HG03108 (cell line): ENCODE results near the gene CSRNP3.

Experiments used
- ATAC-seq: cut with Tn5 transposase; IDR thresholded peaks from one replicate; pipeline ENCODE4 v1.9.1; 2021; ENCODE audit warnings: moderate library complexity; ENCODE audit not compliant: unreplicated experiment

The CSRNP3 gene

DNA sequence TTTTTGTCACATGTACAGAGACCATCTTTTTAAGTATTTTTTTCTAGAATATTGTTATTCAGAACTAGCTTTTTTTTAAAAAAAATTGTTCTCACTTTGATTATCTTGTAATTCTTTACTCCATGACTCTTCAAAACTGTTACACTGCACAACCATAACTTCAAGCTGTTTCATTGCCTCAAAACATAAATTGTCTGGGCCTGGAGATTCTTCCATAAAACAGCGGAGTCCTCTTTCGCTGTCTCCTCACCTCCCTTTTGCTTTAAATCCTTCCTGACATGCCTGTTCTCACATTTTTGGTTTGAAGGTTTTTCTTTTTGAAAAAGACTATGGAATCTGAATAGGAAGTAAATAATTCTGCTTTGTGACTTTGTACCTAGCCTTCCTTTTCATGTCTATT lies 197.9 kb downstream of the CSRNP3 start:
- no peak for ATAC-seq

DNA sequence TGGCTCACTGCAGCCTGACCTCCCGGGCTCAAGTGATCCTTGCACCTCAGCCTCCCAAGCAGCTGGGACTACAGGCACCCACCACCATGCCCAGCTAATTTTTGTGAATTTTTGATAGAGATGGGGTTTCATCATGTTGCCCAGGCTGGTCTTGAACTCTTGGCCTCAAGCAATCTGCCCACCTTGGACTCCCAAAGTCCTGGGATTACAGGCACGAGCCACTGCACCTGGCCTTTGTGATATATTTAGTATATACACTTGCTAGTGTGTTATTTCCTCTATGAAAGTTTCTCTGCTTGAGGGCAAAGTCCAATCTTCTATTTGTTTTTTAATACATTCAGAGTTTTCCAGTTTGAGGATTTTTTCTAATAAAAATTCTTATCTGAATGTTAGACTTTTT lies 205.3 kb downstream of the CSRNP3 start:
- ATAC-seq, result no peak

DNA sequence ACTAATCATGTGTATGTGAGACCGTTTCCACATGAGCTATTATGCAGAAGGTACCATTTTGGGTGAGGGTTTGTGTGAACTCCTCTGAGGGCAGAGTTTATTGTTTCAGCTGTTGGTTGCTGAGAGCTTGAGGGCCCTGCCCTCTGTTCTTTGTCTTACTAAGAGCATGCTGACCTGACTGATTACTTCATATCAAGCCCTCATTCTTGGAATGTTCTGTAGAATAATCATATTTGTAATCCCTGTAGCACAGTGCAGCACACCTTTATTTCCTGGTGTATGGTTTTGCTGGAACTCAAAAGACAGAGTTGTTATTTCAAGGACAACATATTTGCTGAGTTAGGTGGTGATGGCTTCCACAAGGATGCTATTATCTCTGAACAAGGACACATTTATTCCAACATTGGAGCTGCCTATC lies 206.1 kb downstream of the CSRNP3 start:
- no peak for ATAC-seq

DNA sequence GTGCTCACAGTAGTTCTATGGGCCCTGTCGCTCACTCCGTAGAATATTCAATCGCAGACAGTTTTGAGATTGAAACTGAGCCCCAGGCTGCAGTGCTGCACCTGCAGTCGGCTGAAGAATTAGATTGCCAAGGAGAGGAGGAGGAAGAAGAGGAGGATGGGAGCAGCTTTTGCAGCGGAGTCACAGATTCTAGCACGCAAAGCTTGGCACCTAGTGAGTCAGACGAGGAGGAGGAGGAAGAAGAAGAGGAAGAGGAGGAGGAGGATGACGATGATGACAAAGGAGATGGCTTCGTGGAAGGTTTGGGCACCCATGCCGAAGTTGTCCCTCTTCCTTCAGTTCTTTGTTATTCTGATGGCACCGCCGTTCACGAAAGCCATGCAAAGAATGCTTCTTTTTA lies 209.4 kb downstream of the CSRNP3 start:
- ATAC-seq, result no peak

DNA sequence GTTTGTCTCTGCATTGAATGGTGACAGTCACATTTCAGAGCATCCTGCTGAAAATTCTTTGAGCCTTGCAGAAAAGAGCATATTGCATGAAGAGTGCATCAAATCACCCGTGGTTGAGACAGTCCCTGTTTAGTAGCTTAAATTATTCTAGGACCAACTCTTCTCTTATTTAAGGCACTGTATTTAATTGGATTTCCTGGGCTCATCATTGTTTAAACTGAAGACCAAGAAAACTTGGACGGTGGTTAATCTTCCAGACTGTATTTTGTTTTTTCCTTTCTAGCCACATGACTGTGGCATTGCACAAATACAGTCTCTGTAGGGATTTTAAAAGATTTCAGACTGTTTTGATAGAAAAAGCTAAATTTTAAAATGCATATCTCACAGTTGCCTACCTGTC lies 210.1 kb downstream of the CSRNP3 start:
- no peak for ATAC-seq

DNA sequence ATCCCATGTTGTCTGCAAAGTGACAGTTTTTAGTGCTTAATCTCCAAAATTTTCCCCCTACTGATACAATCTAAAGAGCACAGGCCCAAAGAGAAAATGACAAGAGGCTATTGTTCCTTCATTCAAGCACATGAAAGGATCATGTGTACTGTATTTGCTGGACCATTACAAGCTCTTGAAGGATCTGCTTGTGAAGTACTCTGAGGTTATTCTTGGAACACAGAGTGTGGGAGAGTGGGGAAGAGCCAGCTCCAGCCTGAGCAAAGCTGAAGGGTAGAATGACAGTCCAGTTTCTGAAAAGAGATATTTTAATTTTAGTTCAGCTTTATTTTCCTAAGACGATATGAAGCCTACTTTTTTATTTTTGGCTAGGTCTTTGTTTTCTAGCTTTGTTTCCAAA lies 212.3 kb downstream of the CSRNP3 start:
- ATAC-seq, result no peak

DNA sequence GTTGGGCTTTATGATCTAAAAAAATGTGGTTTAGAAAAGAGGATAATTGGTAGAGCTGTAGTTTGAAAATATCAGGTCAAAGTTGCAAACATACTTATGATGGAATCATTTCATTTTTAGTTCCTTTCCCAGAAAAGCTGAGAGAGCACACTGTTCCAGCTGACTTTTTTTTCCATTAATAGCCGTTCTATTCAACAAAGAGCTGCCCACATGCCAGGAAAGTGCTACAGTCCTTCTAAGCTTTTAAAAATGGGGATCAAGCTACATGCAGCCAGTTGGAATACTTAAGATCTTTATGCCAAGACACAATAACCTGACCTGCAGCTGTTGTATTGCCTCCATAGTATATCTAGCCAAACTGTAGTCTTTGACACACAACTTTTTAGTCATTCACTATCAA lies 213.0 kb downstream of the CSRNP3 start:
- no peak for ATAC-seq

DNA sequence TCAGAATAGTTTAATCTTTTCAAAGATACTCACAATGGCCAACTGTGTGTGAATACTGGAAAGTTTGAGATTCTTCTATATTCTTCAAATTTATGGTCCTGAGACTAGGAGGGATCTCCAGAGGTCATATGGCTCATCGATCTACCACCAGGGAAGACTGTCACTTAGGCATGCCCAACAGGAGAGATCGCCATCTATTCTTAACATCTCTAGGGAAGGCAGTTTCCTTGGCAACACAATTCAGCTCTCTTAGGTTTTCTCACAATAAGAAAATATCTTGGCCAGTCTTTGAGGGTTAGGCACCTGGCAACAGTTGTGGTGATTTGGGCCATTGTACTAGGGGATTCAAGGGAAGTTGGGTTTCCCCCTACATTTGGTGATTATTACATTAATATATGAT lies 217.3 kb downstream of the CSRNP3 start:
- no peak for ATAC-seq

DNA sequence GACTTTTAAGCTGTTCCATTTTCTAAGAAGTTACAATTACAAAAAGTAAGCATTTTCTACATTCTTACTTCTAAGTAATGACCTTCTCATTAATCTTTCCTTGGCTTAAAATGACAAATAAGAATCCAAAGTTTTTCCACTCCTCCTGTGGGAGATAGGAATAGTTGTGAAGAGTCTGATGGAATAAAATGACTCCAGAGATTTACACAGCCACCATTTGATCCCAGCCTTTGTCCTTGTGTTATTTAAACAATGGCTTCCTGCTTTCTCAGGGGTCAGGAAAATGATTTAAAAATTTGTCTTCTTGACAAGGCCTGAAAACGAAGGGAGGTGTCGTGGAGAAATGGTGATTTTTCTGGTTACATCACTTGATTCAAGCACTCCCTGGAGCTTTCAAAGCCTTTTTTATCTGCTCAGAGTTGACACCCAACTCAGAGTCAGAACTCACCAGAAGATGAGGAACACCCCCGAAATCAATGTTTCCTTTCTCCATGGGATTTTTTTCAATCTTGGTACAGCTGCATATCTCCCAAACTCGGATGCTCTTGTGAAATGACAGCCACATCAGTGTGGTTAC lies 218.0 kb downstream of the CSRNP3 start:
- no peak for ATAC-seq

DNA sequence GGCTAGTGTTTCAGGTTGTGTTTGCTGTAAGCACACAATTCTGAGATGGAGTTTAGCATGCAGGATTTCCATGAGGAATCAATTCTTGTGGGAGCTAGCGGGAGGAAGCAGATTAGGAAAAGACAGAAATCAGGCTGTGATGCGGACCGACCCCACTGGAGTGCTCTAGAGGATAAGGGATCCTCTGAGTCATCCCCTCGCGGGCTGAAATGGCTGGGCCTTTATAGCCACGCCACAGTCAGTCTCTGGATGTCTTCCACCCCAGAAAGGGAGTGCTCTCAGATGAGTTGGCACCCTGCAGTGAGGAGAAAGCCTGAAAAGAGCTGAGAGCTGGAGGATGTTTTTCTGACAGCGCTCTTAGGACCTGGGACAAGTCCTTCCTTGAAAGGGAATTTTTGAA lies 222.1 kb downstream of the CSRNP3 start:
- ATAC-seq, result no peak

DNA sequence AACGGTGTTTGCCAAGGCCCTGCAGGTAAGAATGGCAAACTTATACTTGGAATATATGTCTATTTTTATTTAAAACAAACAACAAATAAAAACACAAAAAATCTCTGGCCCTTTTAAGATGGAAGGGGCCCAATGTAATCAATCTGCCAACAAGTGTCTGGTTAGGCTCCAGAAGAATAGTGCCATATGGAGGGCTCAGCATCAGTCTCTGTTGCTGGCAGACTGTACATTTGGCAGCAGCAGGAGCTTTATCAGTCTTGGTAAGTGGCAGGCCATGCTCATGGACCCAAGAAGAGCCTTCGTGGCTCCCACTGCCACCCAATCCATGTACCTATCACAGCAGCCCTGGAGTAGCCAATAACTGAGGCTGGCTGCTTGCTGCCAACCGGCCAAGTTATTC lies 223.4 kb downstream of the CSRNP3 start:
- no peak for ATAC-seq

DNA sequence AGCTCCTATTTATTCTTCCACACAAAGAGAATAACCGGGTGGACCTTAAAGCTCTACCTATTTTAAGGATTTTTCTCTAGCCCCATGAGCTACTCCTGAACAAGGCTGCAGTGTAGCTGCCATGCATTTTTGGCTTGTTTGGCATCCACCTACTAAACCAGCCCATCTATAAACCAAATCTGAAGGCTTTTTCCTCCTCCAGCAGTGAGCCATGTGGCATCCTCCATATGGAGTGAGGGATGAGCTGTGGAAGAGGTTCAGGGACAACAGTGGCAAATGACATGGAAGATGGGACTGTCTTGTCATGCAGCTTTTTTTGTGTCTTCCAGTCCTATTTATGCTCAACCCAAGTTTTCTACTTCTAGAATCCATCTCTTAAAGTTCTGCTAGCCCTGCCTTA lies 224.3 kb downstream of the CSRNP3 start:
- no peak for ATAC-seq

DNA sequence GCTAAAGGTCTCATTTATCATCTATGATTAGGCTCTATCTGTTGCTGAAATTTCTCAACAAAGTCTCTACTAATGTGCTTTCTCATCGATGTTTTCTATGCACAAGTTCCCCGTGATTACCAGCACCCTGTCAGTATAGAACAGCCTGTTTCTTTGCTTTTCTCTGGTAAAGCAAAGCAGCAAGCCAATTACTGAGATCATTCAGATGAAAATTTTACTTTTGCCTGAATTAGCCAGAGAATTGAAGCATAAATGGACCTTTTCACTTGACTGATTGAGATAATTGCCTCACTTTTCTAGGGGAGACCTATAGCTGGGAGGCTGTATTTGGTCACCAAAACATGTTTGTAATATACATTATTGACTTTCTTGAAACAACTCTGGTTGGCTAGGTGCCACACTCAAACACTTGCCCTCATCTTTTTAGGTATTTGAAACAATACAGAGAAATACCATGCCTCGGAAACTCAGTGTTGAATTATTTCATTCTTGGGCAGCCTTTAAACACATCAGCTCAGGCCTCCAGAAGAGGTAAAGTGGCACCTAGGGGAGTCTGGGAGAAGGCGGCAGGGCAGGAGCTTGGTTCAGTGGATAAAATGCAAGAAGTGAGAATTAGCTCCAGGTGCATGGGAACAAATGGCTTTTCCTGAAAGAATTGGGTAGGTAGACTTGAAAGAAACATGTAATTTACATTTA lies 228.4 kb downstream of the CSRNP3 start:
- no peak for ATAC-seq

DNA sequence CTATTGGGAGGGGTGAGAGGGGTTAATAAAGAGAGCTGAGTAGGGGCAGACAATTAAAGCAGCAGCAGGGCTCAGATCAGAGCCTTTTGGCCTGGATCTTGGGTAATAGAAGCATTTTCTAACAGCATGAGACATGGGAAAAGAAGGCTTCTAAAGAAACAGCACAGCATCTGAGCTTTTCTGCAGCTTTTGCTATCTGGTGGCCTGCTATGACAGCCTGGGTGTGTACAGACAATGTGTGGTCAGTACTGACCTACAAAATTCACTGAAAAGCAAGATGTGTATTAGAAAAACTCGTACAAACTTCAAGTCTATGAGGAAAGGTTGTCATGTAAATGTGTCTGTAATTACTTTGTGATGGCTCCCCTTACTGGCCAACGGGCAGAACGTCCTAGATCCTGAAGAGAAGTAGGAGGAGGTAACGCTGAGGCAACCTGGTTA lies 229.0 kb downstream of the CSRNP3 start:
- ATAC-seq, result peak; percentile 84

DNA sequence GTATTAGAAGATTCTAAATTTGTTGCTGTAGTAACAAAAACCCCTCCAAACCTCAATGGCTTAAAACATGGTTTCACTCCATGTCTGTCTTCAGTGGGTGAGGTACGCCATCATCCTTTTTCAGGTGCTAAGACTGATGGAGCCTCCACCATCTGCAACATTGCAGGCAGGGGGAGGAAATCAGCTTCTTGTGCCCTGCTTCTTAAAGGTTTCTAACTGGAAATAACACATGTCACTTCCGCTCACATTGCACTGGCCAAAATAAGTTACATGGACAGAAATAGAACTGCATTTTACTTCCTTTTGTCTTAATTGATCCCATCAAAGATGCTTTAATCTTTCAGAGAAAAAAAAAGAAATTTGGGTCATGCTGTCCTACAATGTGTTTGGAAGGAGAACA lies 230.4 kb downstream of the CSRNP3 start:
- ATAC-seq, result no peak

DNA sequence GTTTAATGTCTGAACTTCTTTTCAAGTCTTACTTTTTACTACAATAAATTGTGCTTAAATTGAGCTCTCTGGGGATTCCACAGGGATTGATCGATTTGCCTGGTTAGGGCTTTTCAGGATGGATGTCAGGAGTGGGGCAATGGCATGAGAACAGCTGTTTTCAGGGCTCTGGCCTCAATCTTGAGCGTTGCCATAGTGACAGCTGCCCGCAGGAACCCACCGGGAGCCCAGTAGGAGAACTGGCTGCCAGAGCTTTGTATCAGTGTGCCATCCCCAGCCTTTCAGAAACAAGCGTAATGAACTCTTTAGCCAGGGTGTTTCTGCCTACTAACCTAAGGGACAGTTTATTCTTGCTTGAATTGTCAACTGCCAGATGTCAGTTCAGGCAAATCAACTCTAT lies 231.0 kb downstream of the CSRNP3 start:
- ATAC-seq, result no peak

DNA sequence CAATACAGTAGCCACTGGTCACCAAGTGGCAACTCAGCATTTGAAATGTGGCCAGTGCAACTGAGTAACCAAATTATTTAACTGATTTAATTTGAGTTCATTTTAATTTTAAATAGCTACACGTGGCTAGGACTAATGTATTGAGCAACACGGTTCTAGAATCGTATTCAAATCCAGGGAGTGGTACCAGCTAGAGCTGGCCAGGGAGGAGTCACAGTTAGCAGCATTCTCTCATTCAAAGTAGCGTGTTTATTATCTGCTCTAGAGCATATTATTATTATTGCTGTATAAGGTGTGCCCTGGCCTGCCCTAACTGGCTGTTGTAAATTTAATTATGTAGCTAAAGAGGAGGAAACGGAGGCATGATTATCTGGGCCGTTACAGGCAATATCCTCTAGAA lies 231.6 kb downstream of the CSRNP3 start:
- ATAC-seq, result no peak

DNA sequence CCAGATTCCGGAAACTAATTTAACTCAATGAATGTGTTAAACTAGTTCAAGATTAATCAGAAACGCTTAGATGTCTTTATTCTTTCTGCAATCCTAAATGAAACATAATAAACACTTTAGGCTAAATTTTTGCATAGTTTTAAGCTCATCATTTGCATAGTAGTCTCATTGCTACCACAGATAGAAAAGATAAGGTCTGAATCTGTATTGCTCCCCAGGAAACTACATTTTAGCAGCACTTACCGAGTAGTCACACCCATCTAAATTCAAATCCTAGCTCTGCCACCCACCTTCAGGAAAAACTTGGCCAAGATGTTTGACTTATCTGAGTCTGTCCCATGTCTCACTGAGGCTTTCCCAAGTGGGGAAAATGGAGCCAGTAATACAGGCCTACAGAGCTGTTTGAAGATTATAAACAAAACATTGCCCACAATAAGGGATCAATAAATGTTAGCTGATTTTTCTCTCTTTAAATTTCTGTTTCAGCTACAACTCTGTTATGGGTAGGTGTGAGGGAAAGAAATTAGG lies 237.5 kb downstream of the CSRNP3 start:
- no peak for ATAC-seq

DNA sequence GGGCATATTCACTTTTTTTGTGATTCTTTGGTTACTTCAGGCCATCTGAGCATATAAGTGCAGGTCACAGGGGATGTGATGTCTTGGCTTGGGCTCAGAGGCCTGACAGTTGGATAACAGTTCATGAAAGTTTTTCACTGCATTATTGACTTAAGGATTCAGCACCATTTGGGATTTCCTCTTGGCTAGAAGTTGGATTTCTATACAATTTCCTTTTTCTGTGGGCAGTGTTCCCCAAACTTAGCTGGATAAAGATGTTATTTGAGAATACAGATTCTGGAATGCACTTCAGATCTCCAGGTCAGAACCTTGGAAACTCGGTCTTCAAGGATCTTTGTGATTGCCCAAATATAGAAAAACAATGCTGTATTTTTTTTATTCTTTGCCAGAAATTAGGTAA lies 246.6 kb downstream of the CSRNP3 start:
- no peak for ATAC-seq

DNA sequence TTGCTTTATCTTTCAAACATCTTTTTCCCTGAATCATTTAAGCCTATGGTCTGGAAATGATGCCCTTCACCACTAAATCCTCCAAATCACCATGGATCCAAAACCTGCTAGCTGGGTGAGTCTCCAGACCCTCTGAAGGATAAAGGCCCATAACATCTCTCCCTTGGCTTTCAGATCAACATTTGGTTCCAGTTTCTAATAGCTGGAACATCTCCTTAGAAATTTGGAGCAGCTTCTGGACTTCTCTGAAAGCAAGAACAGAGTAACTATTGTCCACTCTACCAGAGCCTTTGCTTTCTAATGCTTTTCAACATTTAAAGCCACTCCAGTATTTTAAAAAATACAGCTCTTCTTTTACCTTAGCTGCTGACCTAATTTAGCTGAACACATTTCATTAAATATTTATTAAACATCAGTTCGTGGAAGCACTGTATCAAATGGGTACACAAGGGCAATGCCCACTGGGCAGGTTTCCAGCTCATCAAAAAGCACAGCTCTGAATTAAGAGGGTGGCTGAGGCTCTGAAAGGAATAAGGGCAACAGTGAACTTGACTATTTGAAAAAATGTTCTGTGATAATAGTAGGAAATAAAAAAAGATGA lies 249.2 kb downstream of the CSRNP3 start:
- ATAC-seq, result no peak

DNA sequence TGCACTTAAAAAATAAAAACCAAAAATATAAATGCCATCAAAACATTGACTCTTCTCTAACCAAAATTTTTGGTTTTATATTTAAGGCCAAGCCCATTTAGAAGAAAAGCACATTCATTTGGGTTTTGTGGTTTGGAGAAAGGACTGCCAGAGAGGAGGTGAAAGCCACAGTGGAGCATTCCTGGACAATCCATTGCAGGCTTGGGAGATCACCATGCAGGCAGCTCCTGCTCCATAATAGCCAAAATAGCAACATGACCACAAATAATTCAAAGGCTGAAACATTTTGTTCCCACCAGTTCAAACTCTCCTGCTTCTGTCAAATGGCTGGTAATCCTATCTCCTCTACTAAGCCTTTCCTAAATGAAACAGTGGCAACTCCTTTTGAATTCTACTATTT lies 251.0 kb downstream of the CSRNP3 start:
- ATAC-seq, result no peak

DNA sequence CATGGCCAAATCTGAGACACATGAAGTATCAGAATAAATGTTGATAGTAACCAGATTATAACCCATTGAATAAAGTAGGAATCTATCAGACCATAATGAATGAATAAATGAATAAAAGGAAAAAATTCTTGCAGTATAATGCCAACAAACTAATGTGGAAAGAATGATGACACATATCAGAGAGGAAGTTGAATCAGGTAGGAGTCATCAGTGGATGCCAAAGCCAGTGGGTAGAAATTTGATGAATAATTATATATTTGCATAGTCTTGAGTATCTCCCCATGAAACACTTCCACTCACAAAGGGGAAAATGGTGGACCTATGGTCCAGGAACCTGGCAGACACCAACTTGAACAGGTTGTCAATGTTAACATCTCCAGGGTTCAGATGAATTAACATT lies 255.9 kb downstream of the CSRNP3 start:
- ATAC-seq, result no peak
